Endodermal cell (in vitro differentiated cells): ENCODE measurements around the gene TMEM222. TPM values are rescaled to one million over a fixed set of nuclear protein-coding genes. Genes with fewer than 3 reads are reported as not detected.

ENCODE experiments used
- DNase-seq: peaks from one replicate; pipeline ENCODE4 v3.0.0-alpha.2; 2017
- H3K27ac ChIP-seq: 2 replicates; pipeline ENCODE4 v1.5.1; 2013; ENCODE audit warnings: mild to moderate bottlenecking, low read depth, low read length, moderate library complexity
- H3K27me3 ChIP-seq: 2 replicates; pipeline ENCODE4 v1.6.1; 2013; ENCODE audit warnings: mild to moderate bottlenecking, low read length, moderate library complexity; ENCODE audit not compliant: insufficient read depth, control insufficient read depth, poor library complexity, severe bottlenecking
- H3K36me3 ChIP-seq: 2 replicates; pipeline ENCODE4 v1.7.0; 2013; ENCODE audit warnings: mild to moderate bottlenecking, low read length, moderate library complexity; ENCODE audit not compliant: control insufficient read depth, insufficient read depth
- H3K4me1 ChIP-seq: one replicate; pipeline ENCODE4 v1.7.0; 2013; ENCODE audit warnings: low read length; ENCODE audit not compliant: control insufficient read depth, insufficient read depth
- H3K4me3 ChIP-seq: 2 replicates; pipeline ENCODE4 v1.5.1; 2013; ENCODE audit warnings: mild to moderate bottlenecking, low read length, moderate library complexity
- H3K9ac ChIP-seq: 2 replicates; pipeline ENCODE4 v1.6.1; 2013; ENCODE audit warnings: mild to moderate bottlenecking, low read length, moderate library complexity; ENCODE audit not compliant: poor library complexity, severe bottlenecking; ENCODE audit errors: extremely low read depth
- H3K9me3 ChIP-seq: 2 replicates; pipeline ENCODE4 v1.6.1; 2013; ENCODE audit warnings: mild to moderate bottlenecking, low read length, moderate library complexity; ENCODE audit not compliant: control insufficient read depth
- H3K27ac Mint-ChIP-seq: 2 replicates; pipeline ENCODE4 v1.8.0; 2020; ENCODE audit warnings: mixed read lengths
- H3K27me3 Mint-ChIP-seq: 2 replicates; pipeline ENCODE4 v1.8.0; 2021; ENCODE audit warnings: mild to moderate bottlenecking, mixed read lengths; ENCODE audit not compliant: insufficient read depth
- H3K36me3 Mint-ChIP-seq: 2 replicates; pipeline ENCODE4 v1.8.0; 2020; ENCODE audit warnings: low read depth, mixed read lengths
- H3K4me1 Mint-ChIP-seq: 2 replicates; pipeline ENCODE4 v1.8.0; 2020; ENCODE audit warnings: mixed read lengths
- H3K4me3 Mint-ChIP-seq: 2 replicates; pipeline ENCODE4 v1.8.0; 2020; ENCODE audit warnings: mild to moderate bottlenecking, moderate library complexity, mixed read lengths
- H3K9me3 Mint-ChIP-seq: 2 replicates; pipeline ENCODE4 v1.8.0; 2020; ENCODE audit warnings: mild to moderate bottlenecking, mixed read lengths
- WGBS, 2 experiments: methylation state at CpG; one replicate each; pipeline versions ENCODE4 v1.1.5 to v1.1.7; 2013; ENCODE audit warnings: missing lambda C conversion rate in 2 of 2, mixed read lengths in 1 of 2; ENCODE audit not compliant: insufficient coverage in 1 of 2, insufficient read length in 1 of 2; 5-methylcytosine and 5-hydroxymethylcytosine counted together
- total RNA-seq, 2 donors: library from RNA; stranded (reverse); fragmentation: NEBNext Ultra II Directional in 1 of 2; extraction: Animal tissue kit (Norgen Biotek cat#: 25700) in 1 of 2; gene quantifications; 2 replicates in 1 of 2; 3 replicates in 1 of 2; pipeline ENCODE4 v1.2.1, GENCODE V29; 2021
- TF ChIP-seq, protein P1 (sequence below): fragments of 200-600 bp; sonication (generic); conservative IDR thresholded peaks from 2 replicates; pipeline ENCODE4 v1.5.0; 2021; ENCODE audit warnings: antibody characterized with exemption, mild to moderate bottlenecking

TMEM222 gene
- total RNA-seq, 2 donors from 2014 or later: 26.0 to 31.8 TPM

DNA sequence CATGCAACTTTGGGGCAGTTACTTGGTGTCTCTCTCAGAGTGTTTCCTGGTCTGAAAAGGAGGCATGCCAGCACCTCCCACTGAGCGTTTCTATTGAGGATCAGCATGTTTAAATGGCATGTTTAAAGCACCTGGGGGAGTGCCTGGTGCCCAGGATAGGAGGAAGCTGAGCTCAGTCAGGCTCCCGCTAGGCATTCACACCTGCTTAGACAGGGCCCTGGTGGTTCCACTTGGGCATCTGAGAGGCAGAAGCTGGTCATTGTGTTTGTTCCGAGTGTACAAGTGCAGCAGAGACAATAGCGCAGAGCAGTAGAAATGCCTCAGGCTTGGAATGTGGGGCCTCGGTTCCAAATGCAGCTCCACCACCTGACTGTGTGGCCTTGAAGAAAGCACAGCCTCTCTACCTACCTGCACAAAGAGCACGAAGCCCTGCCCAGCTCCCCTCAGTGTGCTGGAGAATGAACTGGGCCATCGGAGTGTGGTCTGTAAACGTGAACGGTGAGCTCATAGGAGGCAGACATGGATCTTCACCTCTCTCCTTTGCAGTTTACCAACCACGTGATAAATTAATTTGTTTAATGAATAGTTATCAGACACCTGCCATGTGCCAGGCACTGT, 20.3 kb upstream of the TMEM222 start:
- no peaks in the 10 kb centered on the region for H3K9me3 Mint-ChIP-seq
- no peak overlapping the region for H3K4me3 Mint-ChIP-seq
- H3K9ac ChIP-seq: no peak overlapping the region
- TF ChIP-seq, protein P1, sequence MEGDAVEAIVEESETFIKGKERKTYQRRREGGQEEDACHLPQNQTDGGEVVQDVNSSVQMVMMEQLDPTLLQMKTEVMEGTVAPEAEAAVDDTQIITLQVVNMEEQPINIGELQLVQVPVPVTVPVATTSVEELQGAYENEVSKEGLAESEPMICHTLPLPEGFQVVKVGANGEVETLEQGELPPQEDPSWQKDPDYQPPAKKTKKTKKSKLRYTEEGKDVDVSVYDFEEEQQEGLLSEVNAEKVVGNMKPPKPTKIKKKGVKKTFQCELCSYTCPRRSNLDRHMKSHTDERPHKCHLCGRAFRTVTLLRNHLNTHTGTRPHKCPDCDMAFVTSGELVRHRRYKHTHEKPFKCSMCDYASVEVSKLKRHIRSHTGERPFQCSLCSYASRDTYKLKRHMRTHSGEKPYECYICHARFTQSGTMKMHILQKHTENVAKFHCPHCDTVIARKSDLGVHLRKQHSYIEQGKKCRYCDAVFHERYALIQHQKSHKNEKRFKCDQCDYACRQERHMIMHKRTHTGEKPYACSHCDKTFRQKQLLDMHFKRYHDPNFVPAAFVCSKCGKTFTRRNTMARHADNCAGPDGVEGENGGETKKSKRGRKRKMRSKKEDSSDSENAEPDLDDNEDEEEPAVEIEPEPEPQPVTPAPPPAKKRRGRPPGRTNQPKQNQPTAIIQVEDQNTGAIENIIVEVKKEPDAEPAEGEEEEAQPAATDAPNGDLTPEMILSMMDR: no peak
- peak overlapping the region; percentile 52 for H3K27ac Mint-ChIP-seq
- no peaks in the 10 kb centered on the region for H3K27me3 ChIP-seq
- no peak overlapping the region for H3K4me3 ChIP-seq
- peaks cover 24% of the 10 kb centered on the region for H3K4me1 ChIP-seq
- H3K36me3 ChIP-seq: peaks cover 18% of the 10 kb centered on the region
- 81 to 84% methylated on average over 9 to 10 of the region's 10 CpGs for WGBS, 2 experiments
- DNase-seq: peak; percentile 72
- peaks cover 23% of the 10 kb centered on the region for H3K36me3 Mint-ChIP-seq
- H3K4me1 Mint-ChIP-seq: peaks cover 33% of the 10 kb centered on the region
- no peaks in the 10 kb centered on the region for H3K9me3 ChIP-seq
- H3K27ac ChIP-seq: no peak overlapping the region
- H3K27me3 Mint-ChIP-seq: no peaks in the 10 kb centered on the region

GRCh38 chr1:27302612-27303011, 19.4 kb upstream of the TMEM222 start:
- DNase-seq: no peak
- Mint-ChIP-seq H3K4me3 (no peak overlapping the region), H3K27me3 (no peaks in the 10 kb centered on the region), H3K36me3 (peaks cover 23% of the 10 kb centered on the region), H3K27ac (no peak overlapping the region), H3K4me1 (peaks cover 42% of the 10 kb centered on the region), H3K9me3 (no peaks in the 10 kb centered on the region)
- TF ChIP-seq, protein P1: no peak
- Histone ChIP-seq H3K4me3 (no peak overlapping the region), H3K27ac (no peak overlapping the region), H3K9me3 (no peaks in the 10 kb centered on the region), H3K9ac (no peak overlapping the region), H3K36me3 (peaks cover 9% of the 10 kb centered on the region), H3K4me1 (peaks cover 32% of the 10 kb centered on the region), H3K27me3 (no peaks in the 10 kb centered on the region)
- WGBS, 2 experiments: 86 to 95% methylated on average over 2 of the region's 2 CpGs

GRCh38 chr1:27303509-27303908, 18.5 kb upstream of the TMEM222 start:
- TF ChIP-seq, protein P1: no peak
- Mint-ChIP-seq H3K4me1 (peaks cover 47% of the 10 kb centered on the region), H3K27ac (no peak overlapping the region)

More at GRCh38 chr1:27303509-27303908, 18.5 kb upstream of the TMEM222 start:
- 93 to 96% methylated on average over 10 to 15 of the region's 15 CpGs for WGBS, 2 experiments
- H3K27me3 ChIP-seq: no peaks in the 10 kb centered on the region
- no peak overlapping the region for H3K9ac ChIP-seq
- H3K9me3 ChIP-seq: no peaks in the 10 kb centered on the region
- H3K9me3 Mint-ChIP-seq: no peaks in the 10 kb centered on the region
- H3K36me3 Mint-ChIP-seq: peaks cover 15% of the 10 kb centered on the region
- H3K4me3 Mint-ChIP-seq: no peak overlapping the region
- DNase-seq: no peak
- no peak overlapping the region for H3K4me3 ChIP-seq
- no peaks in the 10 kb centered on the region for H3K27me3 Mint-ChIP-seq
- H3K27ac ChIP-seq: no peak overlapping the region
- peaks cover 35% of the 10 kb centered on the region for H3K4me1 ChIP-seq
- H3K36me3 ChIP-seq: peaks cover 1% of the 10 kb centered on the region
